ENCODE measurements around the gene CAPN2.

CAPN2 gene

GRCh38 chr1:223712194-223712849, at the start of gene CAPN2:
TSS of gene CAPN2 (plus strand) at chr1:223712539. CDS start at chr1:223712641, 102 bp downstream.
- DNase-seq = peak; percentile 72

DNA sequence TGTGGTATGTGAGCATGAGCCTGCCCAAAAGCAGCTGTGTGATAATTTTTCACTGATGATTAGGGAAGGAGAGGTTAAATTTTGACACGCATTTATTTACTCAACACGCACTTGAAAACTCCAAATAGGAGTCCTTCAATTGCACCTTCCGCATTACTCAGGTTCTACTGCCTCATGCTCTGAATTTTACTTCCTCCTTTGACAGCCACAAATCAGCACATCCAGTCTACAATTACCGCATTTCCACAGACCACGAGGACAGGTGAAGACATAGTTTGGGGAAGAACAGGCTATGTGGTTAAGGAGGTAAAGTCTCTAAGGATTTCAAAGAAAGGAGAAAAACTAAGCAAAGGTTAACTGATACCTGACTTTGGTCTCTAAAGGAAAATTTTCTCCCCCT, 49.4 kb upstream of the CAPN2 start:
- DNase-seq = no peak

GRCh38 chr1:223664106-223664505, 48.2 kb upstream of the CAPN2 start:
- DNase-seq = no peak

GRCh38 chr1:223665592-223666312, 46.6 kb upstream of the CAPN2 start, which contains the start of gene CAPN8:
TSS of gene CAPN8 (minus strand) at chr1:223665701. CDS start at chr1:223665646, 55 bp downstream.
- no peak for DNase-seq

DNA sequence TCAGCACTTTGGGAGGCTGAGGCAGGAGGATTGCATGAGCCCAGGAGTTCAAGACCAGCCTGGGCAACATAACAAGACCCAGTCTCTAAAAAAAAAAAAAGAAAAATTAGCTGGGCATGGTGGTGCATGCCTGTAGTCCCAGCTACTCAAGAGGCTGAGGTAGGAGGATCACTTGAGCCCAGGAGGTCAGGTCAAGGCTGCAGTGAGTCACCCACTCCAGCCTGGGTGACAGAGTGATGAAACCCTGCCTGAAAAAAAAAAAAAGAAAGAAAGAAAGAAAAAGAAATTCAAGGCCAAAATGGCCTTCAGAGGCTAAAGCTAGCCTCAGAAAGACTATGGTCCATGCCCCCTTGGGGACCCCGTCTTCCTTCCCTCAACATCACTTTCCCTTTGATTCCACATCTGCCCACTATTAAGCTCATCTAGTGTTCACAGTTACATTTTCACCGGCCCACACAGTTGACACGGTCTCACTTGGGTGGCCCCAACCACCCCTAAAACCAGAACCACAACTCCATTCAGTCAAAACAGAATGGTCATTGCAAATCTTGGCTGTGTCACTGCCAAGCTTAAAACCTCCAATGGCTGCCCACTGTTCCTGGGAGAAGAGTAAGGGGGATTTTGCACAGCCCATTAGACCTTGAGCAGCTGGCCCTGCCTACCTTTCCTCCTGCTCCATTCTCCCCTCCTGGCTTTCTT, 44.7 kb upstream of the CAPN2 start:
- no peak for DNase-seq

- no peak for DNase-seq
Observed at GRCh38 chr1:223669003-223669795, 43.1 kb upstream of the CAPN2 start.

GRCh38 chr1:223670458-223671159, 41.7 kb upstream of the CAPN2 start:
- no peak for DNase-seq

GRCh38 chr1:223674119-223674890, 38.0 kb upstream of the CAPN2 start:
- no peak for DNase-seq

- no peak for DNase-seq
Observed at GRCh38 chr1:223678841-223679240, 33.5 kb upstream of the CAPN2 start.

GRCh38 chr1:223680188-223680587, 32.2 kb upstream of the CAPN2 start:
- no peak for DNase-seq

DNA sequence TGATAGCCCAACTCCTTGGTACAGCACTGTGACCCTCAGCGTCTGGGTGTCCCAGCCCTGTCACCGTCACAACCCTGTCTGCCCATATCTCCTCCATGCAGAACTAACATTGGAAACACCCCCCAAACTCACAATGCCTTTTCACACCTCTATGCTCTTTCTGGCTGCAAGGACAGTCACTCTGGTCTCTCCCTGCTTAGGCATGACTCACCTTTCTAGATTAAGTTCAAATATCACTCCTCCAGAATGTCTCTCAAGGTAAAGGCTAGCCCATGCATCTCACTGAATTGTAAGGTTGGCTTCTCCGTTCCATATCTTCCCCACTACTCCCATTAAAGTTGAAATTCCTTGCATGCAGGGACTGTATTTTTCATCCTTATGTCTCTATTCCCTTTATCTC, 29.8 kb upstream of the CAPN2 start:
- no peak for DNase-seq

DNA sequence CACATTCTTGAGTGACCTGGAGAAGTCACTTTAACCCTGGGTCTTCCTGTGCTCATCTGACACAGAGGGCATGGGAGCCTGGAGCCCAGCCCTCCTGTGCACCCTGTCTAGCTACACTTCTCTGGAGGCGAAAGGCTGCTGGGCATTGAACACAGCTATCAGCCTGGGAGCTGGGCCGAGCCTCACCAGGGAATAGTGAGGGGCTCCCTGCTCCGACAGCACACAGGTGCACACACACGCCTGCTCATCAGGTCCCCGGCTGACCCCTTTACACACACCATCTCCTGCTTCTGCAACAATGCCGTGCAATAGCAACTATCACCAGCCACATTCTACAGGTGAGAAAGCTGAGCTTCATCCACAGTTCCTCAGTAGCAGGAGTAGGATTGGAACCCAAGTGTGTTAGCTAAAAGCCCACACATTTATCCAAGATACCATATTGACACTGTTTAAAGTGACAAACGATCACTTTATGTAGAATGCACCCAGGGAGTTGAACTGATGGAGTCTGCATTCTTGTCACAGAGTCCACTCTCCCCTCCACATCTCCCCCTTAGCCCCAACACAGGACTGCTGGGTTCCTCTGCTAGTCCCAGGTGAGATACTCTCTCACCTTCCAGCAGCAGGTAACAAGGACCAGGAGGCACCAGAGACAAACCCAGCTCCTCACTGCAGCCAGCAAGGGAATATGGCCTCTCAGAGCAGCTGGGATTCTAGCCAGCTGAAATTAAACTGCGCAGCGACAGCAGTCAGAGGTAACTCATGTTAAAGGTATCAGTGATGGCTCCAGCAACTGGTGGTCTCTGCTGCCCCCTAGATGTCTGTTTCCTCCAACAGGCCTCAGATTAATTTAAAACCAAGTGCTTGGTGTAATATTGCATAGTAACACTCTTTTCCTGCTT, 28.5 kb upstream of the CAPN2 start:
- DNase-seq = no peak

GRCh38 chr1:223684488-223684792, 27.9 kb upstream of the CAPN2 start:
- DNase-seq = no peak

DNA sequence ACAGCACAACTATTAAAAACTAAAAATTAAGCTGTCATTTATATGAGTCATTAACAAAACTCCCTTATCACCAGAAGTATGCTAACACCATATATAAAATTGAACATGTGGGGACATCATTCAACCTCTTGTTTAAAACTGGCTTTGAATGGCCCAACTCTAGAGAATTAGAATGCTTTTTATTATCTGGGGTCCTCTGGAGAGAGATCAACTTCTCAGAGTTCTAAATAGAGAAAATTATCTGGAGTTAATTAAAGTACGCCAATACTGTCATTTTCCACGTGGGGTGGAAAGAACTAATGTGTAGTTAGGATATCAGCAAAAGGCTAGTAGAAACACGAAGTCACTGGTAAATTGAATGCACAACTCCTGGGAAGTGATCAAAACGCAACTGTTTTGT, 21.2 kb upstream of the CAPN2 start:
- no peak for DNase-seq

GRCh38 chr1:223695014-223695548, 17.3 kb upstream of the CAPN2 start:
- DNase-seq = no peak

DNA sequence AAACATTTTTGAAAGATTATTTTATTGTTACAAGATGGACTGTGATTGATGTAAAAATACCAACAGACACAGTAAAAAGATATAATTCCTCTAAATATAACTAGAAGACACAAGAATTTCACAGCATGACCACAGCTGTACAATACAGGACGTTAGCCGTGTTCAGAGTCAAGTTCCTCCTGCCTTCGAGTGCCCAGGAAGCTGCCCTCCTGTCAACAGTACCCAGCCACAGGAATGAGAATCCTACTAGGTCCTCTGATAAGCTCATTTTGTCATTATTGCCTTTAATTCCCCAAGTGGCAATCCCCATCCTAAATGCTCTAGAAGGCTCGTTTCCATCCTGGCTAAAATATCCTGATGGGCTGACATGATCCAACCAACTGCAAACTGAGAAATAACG, 16.4 kb upstream of the CAPN2 start:
- no peak for DNase-seq

DNA sequence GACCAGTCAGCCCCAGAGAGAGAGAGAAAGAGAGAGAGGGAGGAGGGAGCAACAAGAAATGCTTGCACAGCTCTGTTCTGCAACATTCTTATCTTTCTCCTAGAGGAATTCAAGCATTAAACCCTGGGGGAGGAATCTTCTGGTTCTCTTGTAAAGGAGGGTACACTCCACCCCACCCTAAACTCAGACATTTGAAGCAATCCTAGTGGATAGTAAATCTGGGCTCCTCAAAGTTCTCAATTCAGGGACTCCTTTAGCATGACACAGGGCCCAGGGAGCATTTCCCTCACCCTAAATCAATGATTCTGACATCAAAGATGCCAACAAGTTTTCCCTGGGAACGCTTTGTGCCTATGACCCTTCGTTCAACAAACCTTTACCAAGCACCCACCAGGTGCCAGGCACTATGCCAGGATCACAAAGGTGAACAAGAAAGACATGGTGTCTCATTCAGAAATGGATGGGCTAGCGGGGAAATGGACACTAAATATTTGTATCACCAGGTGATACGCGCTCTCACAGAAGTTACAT, 11.9 kb upstream of the CAPN2 start:
- DNase-seq = no peak

DNA sequence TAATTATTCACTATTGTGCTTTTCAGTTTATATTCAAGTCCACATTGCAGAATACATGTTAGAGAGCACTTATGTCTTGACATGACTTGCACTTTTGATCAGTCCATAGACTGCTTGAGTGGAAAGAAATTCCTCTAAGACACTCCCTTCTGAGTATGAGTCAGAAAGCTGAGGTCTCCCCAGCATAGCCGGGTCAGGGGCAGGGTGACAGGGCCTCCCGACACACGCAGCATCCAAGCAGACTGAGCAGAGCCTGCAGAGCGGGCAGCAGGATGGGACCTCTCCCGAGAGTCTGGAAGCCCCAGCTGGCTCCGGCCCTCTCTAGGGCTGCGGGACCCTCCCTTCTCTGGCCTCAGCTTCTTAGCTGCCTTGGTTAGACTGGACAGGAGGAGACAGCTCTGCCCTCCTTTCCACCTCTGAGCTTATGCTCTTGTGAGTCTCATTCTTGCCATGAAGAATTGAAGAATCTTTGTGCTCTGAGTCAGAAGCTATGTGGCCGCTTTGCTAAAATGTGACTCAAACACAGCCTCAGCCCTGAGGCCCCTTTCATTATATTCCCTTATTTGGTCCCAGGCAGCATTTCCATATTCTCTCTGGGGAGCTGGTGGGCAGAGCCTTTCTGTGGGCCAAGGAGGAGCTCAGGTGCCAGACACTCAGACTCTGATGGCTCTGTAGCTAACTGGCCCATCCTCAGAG, 11.2 kb upstream of the CAPN2 start:
- peak; percentile 68 for DNase-seq

Measured in GOT3 (cell line).